ENCODE measurements around the gene ARRDC5.

DNA sequence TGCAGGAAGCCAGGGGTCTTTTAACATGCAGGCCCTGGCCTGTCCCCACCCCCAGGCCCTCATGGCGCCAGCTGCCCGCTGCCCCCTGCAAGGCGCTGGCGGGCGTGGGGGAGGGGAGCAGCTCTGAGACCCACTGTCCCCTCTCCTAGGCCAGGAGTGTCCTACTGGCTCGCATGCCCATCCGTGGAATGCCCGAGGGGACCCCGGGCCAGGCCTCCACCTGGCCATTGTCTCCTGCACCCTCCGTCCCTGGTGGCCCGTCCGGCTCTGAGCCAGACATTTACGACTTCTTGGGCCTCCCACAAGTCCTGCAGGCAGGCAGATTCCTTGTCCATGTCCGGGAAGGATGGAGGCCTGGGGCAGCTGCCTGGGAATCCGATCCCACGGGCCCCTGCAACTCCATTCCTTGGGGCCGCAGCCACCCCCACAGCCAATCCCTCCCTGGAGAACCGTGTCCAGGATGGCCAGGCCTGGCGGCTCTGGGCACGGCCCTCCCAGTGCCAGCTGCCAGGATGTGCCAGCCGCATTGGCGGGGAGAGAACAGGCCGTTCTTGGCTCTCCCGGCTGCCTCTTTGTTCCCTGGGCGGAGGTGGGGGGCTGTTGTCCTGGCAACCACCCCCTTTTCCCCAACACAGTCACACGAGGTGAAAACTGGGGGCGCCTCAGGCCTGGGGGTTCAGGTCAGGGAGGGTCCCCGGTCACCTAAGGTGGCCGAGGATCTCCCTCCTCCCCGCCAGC lies 24.8 kb downstream of the ARRDC5 start:
- no peak for TF ChIP-seq SP1 (IDR thresholded peaks at IDR 0.05)
- TF ChIP-seq BHLHE40 (IDR thresholded peaks at IDR 0.05; ENCODE audit: borderline replicate concordance), result no peak
- no peak for TF ChIP-seq L3MBTL2 (conservative IDR thresholded peaks at IDR 0.05)
- no peak for TF ChIP-seq ARNT (IDR thresholded peaks at IDR 0.05)
- no peak for TF ChIP-seq HDGF (IDR thresholded peaks at IDR 0.05; ENCODE audit: borderline replicate concordance)
- TF ChIP-seq TARDBP (IDR thresholded peaks at IDR 0.05), result no peak
- no peak for TF ChIP-seq FOXA1 (IDR thresholded peaks at IDR 0.05)
- TF ChIP-seq SUZ12 (IDR thresholded peaks at IDR 0.05), result no peak
- TF ChIP-seq ELF4 (IDR thresholded peaks at IDR 0.05), result no peak
- no peak for TF ChIP-seq FOXM1 (IDR thresholded peaks at IDR 0.05; ENCODE audit: borderline replicate concordance)

All from HEK293T (cell line).